Transverse colon (tissue), 4 donors: ENCODE measurements around the gene TTC22. TPM values are rescaled to one million over a fixed set of nuclear protein-coding genes. Genes with fewer than 3 reads are reported as not detected.
A peak's percentile ranks its signal among the peaks of the same experiment; 100 is the strongest.

Experiments
- DNase-seq: peaks from one replicate; pipeline ENCODE4 v3.0.0-alpha.2; 2019
- H3K27ac ChIP-seq, 4 donors: fragments of 200-600 bp; sonication (generic); 2 replicates each; pipeline ENCODE4 v1.5.1; 2016 to 2018; ENCODE audit warnings: inconsistent platforms in 4 of 4
- H3K27me3 ChIP-seq: fragments of 200-600 bp; sonication (generic); 2 replicates; pipeline ENCODE4 v1.5.1; 2017; ENCODE audit warnings: inconsistent platforms
- H3K36me3 ChIP-seq, 4 donors: fragments of 200-600 bp; sonication (generic); 2 replicates each; pipeline ENCODE4 v1.5.1; 2017 to 2019; ENCODE audit warnings: inconsistent platforms in 4 of 4
- H3K4me1 ChIP-seq, 4 donors: fragments of 200-600 bp; sonication (generic); 2 replicates each; pipeline ENCODE4 v1.5.1; 2017 to 2020; ENCODE audit warnings: inconsistent platforms in 4 of 4
- H3K4me3 ChIP-seq, 4 donors: fragments of 200-600 bp; sonication (generic); 1 replicate in 1 of 4; 2 replicates in 3 of 4; pipeline versions ENCODE4 v1.5.1 to v1.6.1; 2017 to 2019; ENCODE audit warnings: inconsistent platforms in 4 of 4
- H3K9me3 ChIP-seq, 2 donors: fragments of 200-600 bp; sonication (generic); 2 replicates each; pipeline ENCODE4 v1.5.1; 2017 to 2019; ENCODE audit warnings: inconsistent platforms in 2 of 2
- EP300 ChIP-seq: sonication (generic); formaldehyde crosslinking; IDR thresholded peaks from one replicate; pipeline ENCODE4 v1.6.1; 2017; ENCODE audit warnings: antibody characterized with exemption, low read depth
- POLR2A ChIP-seq: fragments of 450-650 bp; IDR thresholded peaks from one replicate; pipeline ENCODE4 v1.6.1; 2016; ENCODE audit warnings: antibody characterized with exemption, mild to moderate bottlenecking, moderate library complexity
- POLR2AphosphoS5 ChIP-seq, 3 donors: sonication (generic); formaldehyde crosslinking; IDR thresholded peaks; one replicate each; pipeline ENCODE4 v1.6.1; 2016; ENCODE audit warnings: antibody characterized with exemption in 3 of 3
- WGBS, 2 donors: methylation state at CpG; one replicate each; pipeline ENCODE4 v1.1.5; 2018; ENCODE audit warnings: low coverage in 1 of 2; 5-methylcytosine and 5-hydroxymethylcytosine counted together
- in situ Hi-C, 4 donors: fragments of 200-750 bp; cut with MboI; loops; one replicate each; pipeline versions ENCODE4 v1.15.0 to v1.15.1; 2017; ENCODE audit warnings: low sequenced_read_pairs in 3 of 4, low pct_ligation_motif_present in 1 of 4, low pct_unique_long_range_greater_than_20kb in 1 of 4
- intact Hi-C: fragments of 100-400 bp; cut with DNase I; formaldehyde crosslinking; loops from one replicate; pipeline ENCODE4 v1.15.1; 2023; ENCODE audit warnings: low total_unique reads
- total RNA-seq, 4 donors: library from RNA; depleted of rRNA; stranded (reverse); fragments of >200 nt; gene quantifications; one replicate each; pipeline ENCODE4 v1.1.0, GENCODE V29; 2016
- TF ChIP-seq, protein P1 (sequence below), 5 experiments: fragments of 200-600 bp in 3 of 5; fragments of 450-650 bp in 2 of 5; sonication (generic) in 3 of 5; IDR thresholded peaks; 1 replicate in 2 of 5; 2 replicates in 3 of 5; pipeline ENCODE4 v1.5.1; 2016 to 2017; ENCODE audit warnings: antibody characterized with exemption in 5 of 5, inconsistent platforms in 3 of 5, mild to moderate bottlenecking in 2 of 5, moderate library complexity in 1 of 5

Gene TTC22
- total RNA-seq, 4 donors from 2014 or later = 39.8 to 174 (median 98.4) TPM

DNA sequence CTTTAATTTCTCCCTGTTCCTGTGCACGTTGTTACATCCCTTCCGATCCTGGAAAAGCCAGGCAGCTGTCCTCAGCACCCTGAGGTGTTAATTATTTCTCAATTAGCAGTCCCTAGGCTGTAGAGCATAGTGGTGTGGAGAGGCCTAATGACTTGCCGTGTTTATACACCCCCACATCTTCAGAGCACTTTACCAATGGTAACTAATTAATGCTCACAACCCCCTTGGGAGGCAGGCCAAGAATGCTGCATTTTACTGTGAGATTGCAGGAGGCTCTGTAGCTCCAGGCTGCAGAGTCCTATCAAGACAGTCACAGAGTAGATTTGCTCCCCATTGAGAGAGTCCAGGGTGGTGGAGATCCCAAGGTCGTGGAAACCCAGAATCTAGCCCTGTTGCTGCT is 34.4 kb downstream of the TTC22 start:
- 54% methylated on average over 4 of the region's 4 CpGs; no CpG with 5 or more reads in 1 of the 2 donors for WGBS, 2 donors
- peaks cover 6 to 16% (median 14%) of the 10 kb centered on the region in 4 donors for H3K4me1 ChIP-seq
- intact Hi-C loops = no loop called here

GRCh38 chr1:54764922-54765561 is 36.1 kb downstream of the TTC22 start:
- WGBS, 2 donors = 39 to 58% methylated on average over 5 to 13 of the region's 13 CpGs
- Histone ChIP-seq H3K36me3 (no peaks in the 10 kb centered on the region), H3K27ac (peak overlapping the region; percentile 58 to 89 (median 74)), H3K4me1 (peaks cover 6 to 16% (median 14%) of the 10 kb centered on the region in 4 donors), H3K9me3 (no peaks in the 10 kb centered on the region), H3K4me3 (peak overlapping the region; percentile 23 to 88 (median 75)), H3K27me3 (no peaks in the 10 kb centered on the region)
- intact Hi-C loops (no loop called here), in situ Hi-C loops (no loop called here)
- DNase-seq = no peak
- TF ChIP-seq, protein P1, sequence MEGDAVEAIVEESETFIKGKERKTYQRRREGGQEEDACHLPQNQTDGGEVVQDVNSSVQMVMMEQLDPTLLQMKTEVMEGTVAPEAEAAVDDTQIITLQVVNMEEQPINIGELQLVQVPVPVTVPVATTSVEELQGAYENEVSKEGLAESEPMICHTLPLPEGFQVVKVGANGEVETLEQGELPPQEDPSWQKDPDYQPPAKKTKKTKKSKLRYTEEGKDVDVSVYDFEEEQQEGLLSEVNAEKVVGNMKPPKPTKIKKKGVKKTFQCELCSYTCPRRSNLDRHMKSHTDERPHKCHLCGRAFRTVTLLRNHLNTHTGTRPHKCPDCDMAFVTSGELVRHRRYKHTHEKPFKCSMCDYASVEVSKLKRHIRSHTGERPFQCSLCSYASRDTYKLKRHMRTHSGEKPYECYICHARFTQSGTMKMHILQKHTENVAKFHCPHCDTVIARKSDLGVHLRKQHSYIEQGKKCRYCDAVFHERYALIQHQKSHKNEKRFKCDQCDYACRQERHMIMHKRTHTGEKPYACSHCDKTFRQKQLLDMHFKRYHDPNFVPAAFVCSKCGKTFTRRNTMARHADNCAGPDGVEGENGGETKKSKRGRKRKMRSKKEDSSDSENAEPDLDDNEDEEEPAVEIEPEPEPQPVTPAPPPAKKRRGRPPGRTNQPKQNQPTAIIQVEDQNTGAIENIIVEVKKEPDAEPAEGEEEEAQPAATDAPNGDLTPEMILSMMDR (IDR thresholded peaks at IDR 0.05) = peak in 1 of 5 experiments; percentile 8
- TF ChIP-seq EP300 (no peak), POLR2A (no peak), POLR2AphosphoS5 (IDR thresholded peaks at IDR 0.05) (no peak)

More for the DNA sequence above, 34.4 kb downstream of the TTC22 start:
- Histone ChIP-seq H3K4me3 (no peak overlapping the region), H3K27ac (no peak overlapping the region), H3K9me3 (no peaks in the 10 kb centered on the region), H3K27me3 (no peaks in the 10 kb centered on the region), H3K36me3 (no peaks in the 10 kb centered on the region)
- in situ Hi-C loops = no loop called here
- DNase-seq = no peak
- TF ChIP-seq POLR2A = no peak

DNA sequence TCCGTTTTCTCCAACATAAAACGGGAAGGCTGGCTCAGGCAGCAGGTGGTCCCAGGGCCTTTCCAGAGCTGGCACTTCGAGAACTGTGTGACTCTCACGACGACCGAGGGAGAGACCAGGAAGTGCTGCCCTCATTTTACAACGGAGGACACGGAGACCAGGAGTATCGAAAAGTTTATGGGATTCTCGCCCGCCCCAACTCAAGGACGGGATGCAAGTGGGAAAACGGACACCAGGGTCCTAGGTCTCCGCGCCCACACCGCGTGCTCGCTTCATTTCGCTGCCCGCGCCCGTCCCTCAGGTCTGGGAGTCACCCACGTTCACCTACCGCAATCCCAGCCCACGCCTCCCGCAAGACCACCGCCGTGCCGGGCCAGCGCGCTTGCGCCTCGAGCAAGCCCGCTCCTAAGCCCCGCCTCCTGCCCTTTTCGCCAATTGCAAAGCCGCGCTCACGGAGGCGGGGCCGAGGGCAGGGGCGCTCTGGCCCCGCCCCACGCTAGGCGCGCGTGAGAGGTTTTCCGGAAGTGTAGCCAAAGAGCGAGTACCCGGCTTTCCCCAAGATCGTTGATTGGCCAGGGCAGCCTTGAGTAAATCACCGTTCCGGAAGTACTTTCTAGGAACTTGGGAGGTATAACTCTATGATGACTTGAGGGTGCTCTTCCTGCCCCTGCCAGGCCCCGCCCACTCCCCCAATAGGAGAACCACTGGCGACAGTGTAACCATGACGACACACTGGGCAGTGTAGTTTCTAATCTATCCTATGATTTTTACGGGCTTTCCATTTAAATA is 36.8 kb downstream of the TTC22 start, which contains the start of gene PARS2:
Gene PARS2, minus strand, starts transcription at position 391 of the 789 bp plus-strand sequence. CDS start 5,362 bp downstream, outside the sequence.
- peaks cover 6 to 16% (median 14%) of the 10 kb centered on the region in 4 donors for H3K4me1 ChIP-seq
- in situ Hi-C loops (no loop called here), intact Hi-C loops (no loop called here)
- TF ChIP-seq, protein P1 (IDR thresholded peaks at IDR 0.05) = peak in 1 of 5 experiments; percentile 31
- TF ChIP-seq POLR2AphosphoS5 (IDR thresholded peaks at IDR 0.05) (peak; percentile 90 to 94 (median 92)), POLR2A (peak; percentile 89), EP300 (no peak)
- H3K27me3 ChIP-seq = no peaks in the 10 kb centered on the region
- DNase-seq = peak; percentile 97
- no peaks in the 10 kb centered on the region for H3K9me3 ChIP-seq
- peak within 1 kb of the TSS; percentile 71 to 88 (median 78) for H3K4me3 ChIP-seq
- peak within 1 kb of the TSS; percentile 75 to 89 (median 84) for H3K27ac ChIP-seq
- no peaks in the 10 kb centered on the region for H3K36me3 ChIP-seq
- 0% methylated on average over 44 of the region's 57 CpGs; no CpG with 5 or more reads in 1 of the 2 donors for WGBS, 2 donors

DNA sequence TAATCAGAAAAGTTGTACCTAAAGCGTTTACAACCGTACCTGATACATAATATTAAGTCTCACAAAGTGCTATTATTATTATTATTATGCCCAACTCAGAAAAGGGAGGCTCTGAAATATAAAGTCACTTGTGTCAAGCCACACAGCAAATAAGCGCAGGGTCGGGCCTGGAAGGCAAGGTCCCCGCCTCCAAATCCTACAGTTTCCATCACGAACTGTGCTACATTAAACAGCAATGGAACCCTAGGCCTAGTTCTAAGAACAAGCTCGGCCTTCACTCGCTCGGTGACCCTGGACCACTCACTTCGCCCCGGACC is 37.3 kb downstream of the TTC22 start:
- in situ Hi-C loops = no loop called here
- Histone ChIP-seq H3K4me3 (peak overlapping the region; percentile 71 to 88 (median 78)), H3K36me3 (no peaks in the 10 kb centered on the region), H3K27ac (peak overlapping the region; percentile 75 to 89 (median 84)), H3K27me3 (no peaks in the 10 kb centered on the region), H3K4me1 (peaks cover 6 to 16% (median 14%) of the 10 kb centered on the region in 4 donors), H3K9me3 (no peaks in the 10 kb centered on the region)
- DNase-seq = no peak
- intact Hi-C loops = no loop called here
- TF ChIP-seq POLR2A = no peak
- TF ChIP-seq POLR2AphosphoS5 (IDR thresholded peaks at IDR 0.05) = no peak
- no peak for TF ChIP-seq EP300
- TF ChIP-seq, protein P1 (IDR thresholded peaks at IDR 0.05) = no peak
- WGBS, 2 donors = 4 to 20% methylated on average over 1 to 11 of the region's 11 CpGs
